ENCODE measurements around the gene KAZN.

The KAZN gene

DNA sequence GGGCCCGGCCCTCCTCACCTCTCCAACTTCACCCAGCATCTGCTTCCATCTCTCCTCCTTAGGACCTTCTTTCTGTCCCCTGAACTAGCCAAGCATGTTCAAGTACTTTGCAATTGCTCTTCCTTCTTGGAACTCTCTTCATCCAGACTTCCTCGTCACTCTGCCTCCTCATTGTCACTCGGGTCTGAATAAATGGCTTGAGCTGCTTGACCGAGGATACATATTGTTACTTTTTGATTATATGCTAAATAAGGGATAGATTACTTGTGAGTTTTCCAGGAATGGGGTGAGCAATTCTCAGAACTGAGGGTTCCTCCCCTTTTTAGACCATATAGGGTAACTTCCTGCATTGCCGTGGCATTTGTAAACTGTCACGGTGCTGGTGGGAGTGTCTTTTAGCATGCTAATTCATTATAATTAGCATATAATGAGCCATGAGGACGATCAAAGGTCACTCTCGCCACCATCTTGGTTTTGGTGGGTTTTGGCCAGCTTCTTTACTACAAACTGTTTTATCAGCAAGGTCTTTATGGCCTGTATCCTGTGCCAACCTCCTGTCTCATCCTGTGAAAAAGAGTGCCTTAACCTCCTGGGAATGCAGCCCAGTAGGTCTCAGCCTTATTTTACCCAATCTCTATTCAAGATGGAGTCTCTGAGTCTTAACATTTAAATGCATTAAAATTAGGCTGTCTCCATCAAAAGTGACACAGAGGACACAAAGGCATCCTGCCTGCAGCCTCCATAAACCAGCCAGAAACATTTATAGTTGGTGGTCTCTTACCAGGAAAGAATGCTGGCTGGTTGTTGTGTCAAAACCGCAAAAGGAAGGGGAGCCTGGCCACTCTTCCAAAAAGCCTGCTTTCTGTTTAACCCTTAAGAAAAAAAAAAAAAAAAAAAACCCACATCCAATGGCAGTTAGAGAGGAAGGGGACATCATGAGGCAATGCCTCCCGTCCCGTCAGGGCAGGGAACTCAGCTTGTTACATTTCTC, 179.3 kb downstream of the KAZN start:
- no peak for DNase-seq

DNA sequence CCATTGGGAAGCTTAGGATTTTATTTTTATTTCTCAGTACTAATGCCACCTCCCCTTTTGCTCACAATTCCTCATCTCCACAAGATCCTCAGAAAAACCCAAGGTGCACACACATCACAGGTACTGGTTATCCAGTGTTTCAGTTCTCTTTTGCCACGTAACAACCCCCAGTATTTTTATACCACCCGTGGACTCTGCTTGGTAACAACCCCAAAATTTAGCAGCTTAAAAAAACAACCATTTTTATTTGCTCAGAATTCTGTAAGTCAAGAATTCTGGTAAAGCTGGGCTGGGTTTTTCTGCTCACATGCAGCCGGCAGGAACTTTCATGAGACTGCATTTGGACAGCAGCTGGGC, 180.0 kb downstream of the KAZN start:
- no peak for DNase-seq

DNA sequence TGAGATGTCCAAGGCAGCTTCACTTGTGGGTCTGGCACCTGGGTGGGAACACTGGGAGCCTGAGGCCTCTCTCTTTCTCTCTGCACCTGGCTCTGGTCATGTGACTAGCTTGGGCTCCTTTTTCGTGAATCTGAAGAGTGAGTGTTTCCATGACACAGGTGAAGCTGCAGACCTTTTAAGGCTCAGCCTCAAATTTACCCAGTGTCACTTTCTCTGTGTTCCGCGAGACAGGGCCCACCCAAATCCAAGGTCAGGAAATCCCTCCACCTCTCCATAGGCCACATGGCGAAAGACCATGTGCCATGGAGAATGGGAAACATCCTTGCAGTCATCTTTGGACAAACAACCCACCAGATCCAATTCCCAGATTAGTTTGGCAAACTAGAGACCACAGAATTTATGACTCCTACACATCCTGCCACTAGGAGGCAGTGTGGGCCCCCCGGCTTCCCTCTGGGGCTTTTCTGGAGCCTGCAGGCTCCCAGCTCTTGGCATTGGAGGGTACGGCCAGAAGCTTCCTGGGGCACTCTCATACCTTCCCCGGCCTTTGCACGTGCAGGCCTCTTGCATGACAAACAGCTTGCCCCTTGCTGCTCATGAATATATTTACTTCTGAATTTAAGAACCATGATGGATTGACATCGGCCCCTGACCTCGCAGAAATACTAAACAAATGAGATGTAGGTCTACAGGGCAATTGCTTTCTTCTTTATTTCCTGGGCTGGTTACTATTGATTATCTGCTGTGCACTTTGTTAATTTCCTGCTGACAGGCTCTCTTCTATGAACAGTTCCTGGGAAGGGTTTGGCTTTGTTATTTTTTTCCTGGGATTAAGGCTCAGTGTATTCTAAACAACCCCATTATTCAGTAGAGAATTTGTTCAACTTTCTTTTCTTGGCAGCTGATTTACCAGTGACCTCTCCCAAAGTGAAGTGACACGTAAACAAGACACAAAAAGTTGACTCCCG, 180.7 kb downstream of the KAZN start:
- DNase-seq, result no peak

DNA sequence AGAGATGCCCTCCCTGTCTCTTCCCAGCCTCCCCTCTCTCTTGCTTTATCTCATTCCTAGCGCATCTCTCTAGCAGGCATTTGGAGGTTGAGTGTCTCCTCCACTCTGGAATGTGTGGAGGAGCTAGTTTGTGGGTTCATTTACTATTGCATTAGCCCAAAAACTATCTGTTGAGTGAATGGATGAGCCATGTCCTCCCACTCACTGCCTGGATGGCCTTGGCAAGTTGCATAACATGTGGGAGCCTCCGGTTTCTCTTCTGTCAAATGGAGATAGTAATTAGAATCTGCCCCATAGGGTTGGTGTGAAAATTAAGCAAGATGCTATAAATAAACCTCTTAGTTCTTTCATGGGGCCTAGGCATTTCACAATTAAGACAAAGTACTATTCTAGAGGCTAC, 181.8 kb downstream of the KAZN start:
- no peak for DNase-seq

DNA sequence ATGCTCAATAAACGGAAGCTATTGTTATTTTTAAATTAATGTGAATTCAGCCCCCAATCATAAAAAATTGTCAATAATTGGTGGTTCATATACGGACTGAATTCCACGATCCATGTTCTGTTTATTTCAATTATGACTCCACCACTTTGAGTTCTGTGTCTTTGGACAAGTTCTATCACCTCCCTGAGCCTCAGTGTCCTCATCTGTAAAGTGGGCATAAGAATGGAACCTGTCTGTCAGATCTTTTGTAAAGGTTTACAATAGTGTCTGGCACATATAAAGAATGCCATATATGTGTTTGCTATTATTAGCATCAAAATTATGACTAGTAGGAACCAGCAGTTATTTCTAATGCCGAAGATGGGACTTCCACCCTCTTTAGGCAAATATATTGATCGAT, 183.3 kb downstream of the KAZN start:
- no peak for DNase-seq

DNA sequence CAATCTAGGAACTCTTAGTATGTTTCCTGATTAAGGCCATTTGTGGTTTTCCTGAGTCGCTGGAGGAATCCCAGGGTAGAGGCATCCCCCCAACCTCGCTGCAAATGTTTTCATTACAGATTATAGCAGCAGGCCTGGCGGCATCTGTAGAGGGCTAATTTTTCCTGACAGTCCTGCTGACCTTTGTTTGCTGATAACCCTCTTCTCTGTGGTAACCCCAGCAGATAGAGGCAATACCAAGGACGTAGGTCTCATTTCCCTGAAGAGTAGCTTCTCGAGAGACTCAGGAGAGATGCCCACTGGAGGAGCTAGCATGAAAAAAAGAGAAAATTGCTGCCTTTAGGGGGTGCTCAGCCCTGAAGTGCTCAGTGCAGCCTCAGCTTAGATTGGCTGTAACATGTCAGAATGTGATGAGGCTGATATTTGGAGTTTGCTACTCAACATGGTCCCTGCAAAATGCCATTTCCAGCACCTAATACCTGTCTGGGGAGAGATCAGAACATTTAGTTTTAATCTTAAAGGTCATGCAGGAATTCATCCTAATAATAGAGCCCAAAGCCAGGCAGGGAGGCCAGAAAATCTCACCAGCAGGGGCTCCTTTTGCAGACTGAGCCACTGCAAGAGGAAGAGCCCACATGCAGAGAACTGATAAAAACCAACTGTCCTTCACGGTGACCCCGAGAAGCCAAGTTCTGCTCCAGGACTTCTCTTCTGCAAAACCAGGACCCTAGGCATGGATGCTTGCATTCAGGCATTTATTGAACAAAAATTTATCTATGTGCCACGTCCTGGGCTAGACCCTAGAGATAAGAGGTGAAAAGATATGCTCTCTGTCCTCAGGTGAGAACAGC, 184.5 kb downstream of the KAZN start:
- no peak for DNase-seq

DNA sequence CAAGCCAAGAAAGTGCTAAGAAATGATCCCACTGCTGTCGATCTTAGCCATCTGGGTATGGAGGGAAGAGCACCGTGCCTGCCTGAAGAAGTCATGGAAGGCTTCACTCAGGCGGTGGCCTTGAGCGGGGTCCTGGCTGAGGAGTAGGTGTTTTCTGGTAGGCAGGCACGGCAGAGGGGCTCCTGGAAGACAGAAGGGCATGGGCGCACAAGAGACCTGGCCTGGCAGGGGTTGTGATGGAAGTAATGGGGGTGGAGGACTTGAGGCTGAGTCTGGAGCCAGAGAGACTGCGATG, 185.1 kb downstream of the KAZN start:
- DNase-seq, result no peak

DNA sequence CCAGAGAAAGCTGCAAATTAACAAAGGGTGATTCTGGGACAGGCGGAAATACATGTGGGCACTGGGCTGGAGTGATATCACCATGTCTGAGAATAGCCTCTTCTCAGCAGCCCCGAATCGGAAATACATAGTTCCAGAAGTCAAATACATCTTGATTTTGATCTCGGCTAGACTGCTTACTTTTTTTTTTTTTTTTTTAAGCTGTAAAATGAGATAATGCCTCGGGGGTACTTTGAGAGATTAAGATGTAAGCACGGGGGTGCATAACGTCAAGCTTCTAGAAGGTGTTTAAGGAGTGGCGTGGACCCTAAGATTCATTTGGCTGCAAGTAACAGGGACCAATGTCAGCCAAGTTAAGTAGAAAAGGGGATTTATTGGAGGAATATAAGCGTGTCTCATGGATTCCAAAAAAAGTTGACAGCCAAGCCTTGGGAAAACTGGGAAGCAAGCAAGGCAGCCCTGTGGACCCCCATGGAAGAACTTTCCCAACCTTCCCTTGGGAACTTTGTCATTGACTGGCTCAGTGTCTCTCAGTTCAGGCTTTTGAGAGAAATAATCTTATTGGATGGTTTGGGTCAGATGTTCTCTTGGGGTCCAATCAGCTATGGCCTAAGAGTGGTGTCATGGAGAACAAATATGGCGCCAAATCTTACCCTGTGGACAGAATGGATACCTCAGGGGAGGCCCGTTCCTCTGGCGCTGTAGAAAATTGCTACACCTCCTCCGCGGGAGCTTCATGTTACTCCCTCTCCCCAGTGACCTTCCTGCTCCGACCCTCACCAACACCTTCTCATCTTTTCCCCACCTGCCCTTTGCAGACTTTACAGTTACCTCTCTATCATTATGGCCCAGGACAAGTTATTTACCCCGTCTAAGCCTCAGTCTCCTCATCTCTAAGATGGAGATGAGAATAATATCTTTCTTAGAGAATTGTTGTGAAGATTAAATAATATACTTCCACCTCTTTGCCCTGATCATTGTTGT, 186.6 kb downstream of the KAZN start:
- no peak for DNase-seq

DNA sequence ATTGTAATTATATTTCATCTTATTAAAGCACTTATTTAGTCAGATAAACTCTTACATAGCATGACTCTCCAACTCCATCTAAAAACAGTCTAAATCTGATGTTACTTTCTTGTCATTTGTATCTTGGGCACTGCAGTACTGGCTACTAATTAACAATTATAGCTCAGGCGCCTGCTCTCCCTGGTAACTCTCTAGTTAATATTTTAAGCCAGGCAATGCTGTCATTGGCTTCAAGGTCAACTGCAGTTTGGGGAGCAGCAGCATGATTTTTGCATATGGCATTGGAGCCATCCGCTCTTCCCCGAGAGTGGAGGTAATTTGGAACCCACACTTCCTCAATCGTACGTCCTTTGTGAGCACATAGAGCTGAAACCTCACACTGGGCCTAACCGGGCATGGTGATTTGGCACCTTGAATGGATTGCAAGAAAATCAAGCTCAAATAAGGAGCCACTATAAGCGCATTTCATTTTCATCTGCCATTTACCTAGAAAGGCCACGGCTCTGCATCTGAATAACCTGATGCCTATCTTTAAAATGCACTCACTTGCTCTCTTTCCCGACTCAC, 187.7 kb downstream of the KAZN start:
- DNase-seq, result no peak

DNA sequence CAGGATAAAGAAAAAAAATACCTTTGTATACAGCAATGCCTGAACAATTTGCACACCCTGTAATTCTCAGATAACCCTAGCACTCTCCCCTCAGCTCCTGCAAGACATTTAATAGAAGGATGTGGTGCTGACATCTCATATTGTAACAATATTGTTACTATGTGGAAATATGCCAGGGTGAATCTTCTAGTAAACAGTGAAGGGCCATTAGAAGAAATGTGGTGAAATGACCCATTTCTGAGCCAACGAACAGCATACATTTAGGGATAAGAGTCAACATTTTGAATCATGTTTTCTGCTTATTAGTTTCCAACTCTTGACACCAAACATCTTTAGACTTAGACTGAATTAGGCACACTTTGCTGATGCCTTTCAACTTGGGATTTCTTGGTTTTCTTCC, 188.2 kb downstream of the KAZN start:
- no peak for DNase-seq

DNA sequence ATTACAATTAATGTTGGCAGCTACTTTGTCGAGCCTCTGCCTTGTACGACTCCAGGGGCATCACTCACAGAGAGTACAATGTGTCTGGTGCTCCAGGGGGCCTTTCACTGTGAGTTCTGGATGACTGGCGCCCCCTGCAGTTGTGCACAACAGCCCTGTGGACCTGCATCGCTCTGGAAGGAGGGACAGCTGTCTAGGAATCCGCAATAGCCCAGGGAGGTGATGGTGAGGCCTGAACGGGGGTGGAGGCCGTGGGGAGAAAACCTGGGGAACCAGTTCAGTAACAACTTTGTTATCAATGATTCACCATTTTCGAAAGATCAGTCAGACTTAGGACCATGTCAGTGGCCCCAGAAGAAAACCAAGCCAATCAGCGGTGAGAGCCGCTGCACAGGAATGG, 189.1 kb downstream of the KAZN start:
- no peak for DNase-seq

DNA sequence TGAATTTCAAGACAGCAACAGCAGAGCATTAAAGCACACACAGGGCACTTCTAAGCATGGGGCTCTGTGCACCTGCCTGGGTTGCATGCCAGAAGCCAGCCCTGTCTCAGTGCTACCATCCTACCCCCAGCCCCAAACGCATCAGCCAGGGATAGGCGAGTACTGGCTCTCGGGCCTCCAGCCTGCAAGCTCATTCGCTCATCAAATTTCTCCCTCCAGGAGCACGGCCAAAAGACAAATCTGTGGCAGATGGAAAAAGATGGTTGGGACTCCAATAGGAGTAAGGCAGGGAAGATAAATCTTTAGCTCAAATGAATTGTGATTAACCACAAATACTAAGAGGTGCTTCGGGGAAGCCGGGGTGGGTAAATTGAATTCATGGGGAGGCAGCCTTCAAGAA, 189.6 kb downstream of the KAZN start:
- DNase-seq, result no peak

DNA sequence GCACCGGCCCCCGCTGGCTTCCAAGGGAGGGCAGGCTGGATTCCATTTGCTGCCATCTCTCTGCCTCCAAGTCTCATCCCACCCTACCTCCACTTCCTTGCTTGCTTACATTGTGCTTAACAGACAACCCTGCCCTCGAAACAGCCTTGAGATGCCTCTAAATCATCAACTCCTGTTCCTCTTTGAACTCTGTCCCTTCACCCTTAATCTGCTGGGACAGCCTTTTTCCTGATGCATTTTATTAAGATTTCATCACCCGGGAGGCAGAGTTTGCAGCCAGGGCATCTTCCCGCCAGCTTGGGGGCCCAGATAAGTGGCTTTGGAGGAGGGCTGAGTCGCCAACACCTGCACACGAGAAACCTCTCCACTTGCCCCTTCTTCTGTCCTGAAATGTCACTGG, 192.5 kb downstream of the KAZN start:
- DNase-seq, result no peak

DNA sequence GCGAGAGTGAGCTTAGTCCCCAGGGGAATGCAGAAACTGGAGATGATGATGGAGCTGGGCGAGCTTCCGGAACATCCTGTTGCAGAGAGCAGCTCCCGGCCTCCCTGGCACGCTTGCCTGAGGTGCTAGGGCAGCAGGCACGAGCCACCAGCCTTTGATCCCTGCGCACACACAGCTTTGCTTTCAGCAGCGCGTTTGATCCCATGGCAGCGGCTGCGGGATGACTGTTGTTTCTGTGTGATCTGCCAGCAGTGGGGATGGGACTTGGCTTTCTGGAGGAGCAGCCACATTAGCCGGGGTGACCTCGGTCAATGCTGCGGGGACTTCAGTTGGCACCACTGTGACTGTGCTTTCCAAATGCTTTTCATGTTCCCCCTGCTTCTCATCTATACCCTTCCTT, 193.2 kb downstream of the KAZN start:
- DNase-seq, result no peak

DNA sequence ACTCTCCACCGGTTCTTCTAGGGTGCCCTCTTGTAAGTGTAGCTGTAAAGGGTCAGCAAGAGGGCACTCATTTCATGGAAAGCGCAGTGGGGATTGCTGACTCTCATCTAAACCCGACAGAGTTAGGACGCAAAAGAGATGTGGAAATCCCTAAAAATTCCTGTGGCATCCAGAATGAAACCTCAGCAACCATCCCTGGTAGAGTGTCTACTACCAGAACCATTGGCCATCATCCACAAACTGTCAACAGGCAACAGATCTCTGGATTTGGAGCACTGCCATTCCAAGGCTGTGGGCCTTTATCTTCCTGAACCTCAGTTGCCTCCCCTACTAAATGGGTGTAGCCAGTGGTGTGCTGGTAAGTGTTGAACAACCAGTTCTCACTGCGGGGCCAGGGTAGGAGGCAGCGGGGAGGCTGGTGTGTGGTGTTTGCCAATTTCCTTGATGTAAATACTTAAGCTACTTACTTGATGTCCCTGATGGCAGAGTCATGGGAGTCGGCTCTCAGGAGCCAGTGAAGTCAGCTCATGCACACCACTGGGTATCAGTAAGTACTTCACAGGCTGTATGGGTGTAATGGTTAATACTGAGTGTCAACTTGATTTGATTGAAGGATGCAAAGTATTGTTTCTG, 195.8 kb downstream of the KAZN start:
- no peak for DNase-seq

DNA sequence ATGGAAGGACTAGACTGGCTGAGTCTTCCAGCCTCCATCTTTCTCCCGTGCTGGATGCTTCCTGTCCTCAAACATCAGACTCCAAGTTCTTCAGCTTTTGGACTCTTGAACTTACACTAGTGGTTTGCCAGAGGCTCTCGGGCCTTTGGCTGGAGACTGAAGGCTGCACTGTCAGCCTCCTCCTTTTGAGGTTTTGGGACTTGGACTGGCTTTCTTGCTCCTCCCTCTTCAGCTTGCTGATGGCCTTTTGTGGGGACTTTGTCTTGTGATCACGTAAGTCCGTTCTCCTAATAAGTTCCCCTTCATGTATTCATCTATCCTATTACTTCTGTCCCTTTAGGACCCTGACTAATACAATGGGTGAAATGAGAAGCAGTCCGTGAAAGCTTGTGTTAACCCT, 196.4 kb downstream of the KAZN start:
- no peak for DNase-seq

DNA sequence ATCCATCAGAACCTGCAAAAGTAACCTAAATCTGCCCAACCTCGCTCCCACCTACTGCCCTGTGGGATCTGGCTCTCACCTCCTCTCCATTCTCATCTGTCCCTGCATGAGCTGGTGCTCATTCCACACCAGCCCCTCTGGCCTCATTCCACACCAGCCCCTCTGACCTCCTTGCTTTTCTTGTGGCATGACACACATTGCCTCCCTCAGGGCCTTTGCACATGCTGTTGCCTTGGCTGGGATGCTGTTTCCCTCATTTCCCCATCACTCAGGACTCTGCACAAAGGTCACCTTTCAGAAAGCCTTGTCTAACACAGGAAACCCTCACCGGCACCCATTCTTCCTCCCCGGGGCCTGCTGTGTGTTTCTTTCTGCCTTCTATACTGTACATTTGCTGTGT, 197.1 kb downstream of the KAZN start:
- DNase-seq, result no peak

DNA sequence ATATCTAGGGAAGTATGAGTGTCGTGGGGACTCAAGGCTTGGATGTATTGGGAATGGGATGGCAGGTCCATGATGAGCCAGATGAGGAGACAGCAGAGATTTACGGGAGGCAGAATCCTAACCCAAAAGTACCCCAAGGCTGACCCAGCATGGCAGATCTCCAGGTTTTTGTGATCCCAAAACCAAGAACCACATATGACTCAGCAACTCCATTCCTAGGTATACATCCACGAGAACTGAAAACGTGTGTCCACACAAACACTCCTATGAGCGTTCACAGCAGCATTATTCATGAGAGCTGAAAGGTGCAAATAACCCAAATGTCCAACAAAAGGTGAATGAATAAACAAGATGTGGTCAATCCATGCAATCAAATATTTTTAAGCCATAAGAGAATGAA, 201.5 kb downstream of the KAZN start:
- DNase-seq, result no peak

DNA sequence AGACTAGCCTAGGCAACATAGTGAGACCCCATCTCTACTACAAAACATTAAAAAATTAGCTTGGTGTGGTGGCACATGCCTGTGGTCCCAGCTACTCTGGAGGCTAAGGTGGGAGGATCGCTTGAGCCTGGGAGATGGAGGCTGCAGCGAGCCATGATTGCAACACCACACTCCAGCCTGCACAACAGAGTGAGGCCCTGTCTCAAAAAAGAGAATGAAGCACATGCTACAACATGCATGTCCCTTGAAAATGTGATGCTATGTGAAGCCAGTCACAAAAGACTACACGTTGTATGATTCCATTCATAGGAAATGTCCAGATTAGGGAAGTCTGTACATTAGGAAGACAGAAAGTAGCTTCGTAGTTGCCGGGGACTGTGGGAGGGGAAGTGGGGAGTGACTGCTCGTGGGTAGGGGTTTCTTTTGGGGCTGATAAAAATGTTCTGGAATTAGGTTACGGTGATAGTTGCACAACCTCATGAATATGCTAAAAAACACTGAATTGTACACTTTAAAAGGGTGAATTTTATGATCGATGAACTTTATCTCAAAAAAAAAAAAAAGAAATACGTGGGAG, 202.1 kb downstream of the KAZN start:
- no peak for DNase-seq

DNA sequence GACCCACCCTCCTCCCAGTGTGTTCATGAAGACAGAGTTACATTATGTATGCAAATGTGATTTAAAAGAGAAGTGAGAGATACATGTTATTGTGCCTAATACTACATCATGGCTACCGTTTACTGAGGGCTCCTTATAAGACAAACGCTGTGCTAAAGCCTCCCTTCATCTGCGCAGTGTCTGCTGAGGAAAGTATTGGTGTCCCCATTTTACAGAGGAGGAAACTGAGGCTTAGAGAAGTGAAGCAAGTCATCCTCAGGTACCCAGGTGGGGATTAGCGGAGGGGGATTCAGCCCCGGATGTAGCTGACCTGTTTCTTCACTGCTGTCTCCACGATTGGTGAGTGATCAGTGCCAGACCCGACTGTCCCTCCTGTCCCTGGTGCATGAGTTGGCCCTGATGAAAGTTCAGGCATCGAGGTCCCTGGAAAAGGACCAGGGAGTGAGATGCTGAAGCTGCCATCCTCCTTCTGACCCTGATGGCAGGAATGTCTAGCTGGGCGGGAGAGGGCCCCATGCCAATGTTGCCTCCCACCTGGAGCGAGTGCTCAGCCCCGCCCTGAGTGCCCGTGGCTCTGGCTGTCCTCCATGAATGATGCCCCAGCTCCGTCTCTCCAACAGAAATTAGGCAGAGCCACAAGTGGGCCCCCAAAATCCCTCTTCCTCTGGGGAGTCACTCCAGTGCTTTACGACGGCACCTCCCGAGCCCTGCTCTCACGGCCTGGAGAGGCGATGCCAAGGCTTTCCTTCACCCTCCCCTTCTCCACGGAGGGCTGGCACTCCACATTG, 204.7 kb downstream of the KAZN start:
- DNase-seq, result no peak
